H1 (cell line): ENCODE measurements around the gene DMBX1. TPM values are rescaled to one million over a fixed set of nuclear protein-coding genes. Genes with fewer than 3 reads are reported as not detected.

Experiments used
- CTCF ChIA-PET: fragments of 300-600 bp; sonication (Branson Sonifier 250); formaldehyde crosslinking; loops from one replicate; lab custom pipeline; 2021; ENCODE audit not compliant: partially characterized antibody; lab: Charles Lee
- POLR2A ChIA-PET: fragments of 300-600 bp; sonication (Branson Sonifier 250); formaldehyde crosslinking; loops from one replicate; lab custom pipeline; 2021; ENCODE audit warnings: inconsistent platforms; ENCODE audit not compliant: partially characterized antibody; lab: Charles Lee
- DNase-seq, 2 experiments: peaks; one replicate each; pipeline versions ENCODE4 v3.0.0 to v3.0.0-alpha.2; 2010 to 2022; ENCODE audit warnings: low spot score in 2 of 2, low read depth in 1 of 2, mixed read lengths in 1 of 2
- FAIRE-seq: peaks from 2 replicates; lab custom pipeline; 2011; peaks lifted over from hg19 to GRCh38; lab: Jason Lieb, UNC
- H2AFZ ChIP-seq: 2 replicates; pipeline ENCODE4 v1.8.1; 2012; ENCODE audit warnings: low read length, inconsistent platforms
- H2AK5ac ChIP-seq: 2 replicates; pipeline ENCODE4 v1.6.1; 2013; ENCODE audit warnings: low read depth, low read length
- H2BK120ac ChIP-seq: replicated peaks from 2 replicates; pipeline ENCODE3; 2013; ENCODE audit warnings: low read depth, low read length, inconsistent platforms
- H2BK12ac ChIP-seq: 2 replicates; pipeline ENCODE4 v1.6.1; 2013; ENCODE audit warnings: low read depth, low read length
- H2BK15ac ChIP-seq: 2 replicates; pipeline ENCODE4 v1.6.1; 2013; ENCODE audit warnings: low read length
- H2BK20ac ChIP-seq: 2 replicates; pipeline ENCODE4 v1.6.1; 2013; ENCODE audit warnings: low read length
- H2BK5ac ChIP-seq: 2 replicates; pipeline ENCODE4 v1.6.1; 2013; ENCODE audit warnings: low read depth, low read length
- H3K14ac ChIP-seq: 2 replicates; pipeline ENCODE4 v1.6.1; 2013; ENCODE audit warnings: inconsistent platforms; ENCODE audit not compliant: insufficient read length
- H3K18ac ChIP-seq: 2 replicates; pipeline ENCODE4 v1.6.1; 2013; ENCODE audit warnings: low read length; ENCODE audit errors: extremely low read depth
- H3K23ac ChIP-seq: 2 replicates; pipeline ENCODE4 v1.6.1; 2013; ENCODE audit warnings: inconsistent platforms; ENCODE audit not compliant: insufficient read length
- H3K23me2 ChIP-seq: 2 replicates; pipeline ENCODE4 v1.6.1; 2013; ENCODE audit warnings: low read depth, low read length
- H3K27ac ChIP-seq: 2 replicates; pipeline ENCODE4 v1.6.1; 2011; ENCODE audit warnings: low read depth, low read length, inconsistent platforms
- H3K27me3 ChIP-seq, 4 experiments: replicated peaks in 1 of 4; 1 replicate in 1 of 4; 2 replicates in 3 of 4; pipeline versions ENCODE4 v1.6.1 to v1.8.1; 2011 to 2013; ENCODE audit warnings: low read length in 3 of 4, mild to moderate bottlenecking in 3 of 4, inconsistent platforms in 2 of 4, mixed read lengths in 2 of 4, moderate library complexity in 1 of 4; ENCODE audit not compliant: control insufficient read depth in 3 of 4, insufficient read depth in 3 of 4; ENCODE audit errors: extremely low read depth in 1 of 4
- H3K36me3 ChIP-seq, 4 experiments: 2 replicates each; pipeline versions ENCODE4 v1.6.1 to v1.8.1; 2011 to 2013; ENCODE audit warnings: mild to moderate bottlenecking in 4 of 4, low read length in 3 of 4, moderate library complexity in 2 of 4, control low read depth in 1 of 4, inconsistent platforms in 1 of 4; ENCODE audit not compliant: insufficient read depth in 4 of 4, control insufficient read depth in 2 of 4
- H3K4ac ChIP-seq: replicated peaks from 2 replicates; pipeline ENCODE3; 2013; ENCODE audit warnings: low read length, low read depth, mixed read lengths, inconsistent platforms; ENCODE audit not compliant: insufficient read length
- H3K4me1 ChIP-seq, 4 experiments: replicated peaks in 1 of 4; 1 replicate in 1 of 4; 2 replicates in 3 of 4; pipeline versions ENCODE4 v1.6.1 to v1.8.1; 2011 to 2013; ENCODE audit warnings: low read length in 3 of 4, inconsistent platforms in 2 of 4, mixed read lengths in 1 of 4; ENCODE audit not compliant: insufficient read depth in 4 of 4, control insufficient read depth in 3 of 4
- H3K4me2 ChIP-seq, 2 experiments: 2 replicates each; pipeline versions ENCODE4 v1.6.1 to v1.8.1; 2011 to 2013; ENCODE audit warnings: low read depth in 2 of 2, low read length in 2 of 2, control low read depth in 1 of 2, inconsistent platforms in 1 of 2, mild to moderate bottlenecking in 1 of 2; ENCODE audit not compliant: insufficient read depth in 1 of 2
- H3K4me3 ChIP-seq, 4 experiments: fragments of 200-600, 300-600 bp in 1 of 4; sonication (generic), shearing (Covaris generic), sonication (Bioruptor Twin) in 1 of 4; 2 replicates each; pipeline versions ENCODE4 v1.5.1 to v1.8.1; 2011 to 2016; ENCODE audit warnings: low read length in 4 of 4, low read depth in 3 of 4, control low read depth in 2 of 4, inconsistent platforms in 2 of 4, mild to moderate bottlenecking in 2 of 4, mixed read lengths in 1 of 4, moderate library complexity in 1 of 4; ENCODE audit not compliant: insufficient read depth in 2 of 4; ENCODE audit errors: extremely low read depth in 1 of 4
- H3K56ac ChIP-seq: replicated peaks from 2 replicates; pipeline ENCODE3; 2013; ENCODE audit warnings: low read depth, mild to moderate bottlenecking, mixed read lengths, low read length, inconsistent platforms; ENCODE audit not compliant: insufficient read length
- H3K79me1 ChIP-seq: 2 replicates; pipeline ENCODE4 v1.6.1; 2013; ENCODE audit warnings: low read depth, low read length, control low read depth
- H3K79me2 ChIP-seq, 2 experiments: 2 replicates each; pipeline versions ENCODE4 v1.6.1 to v1.8.1; 2012 to 2013; ENCODE audit warnings: low read length in 2 of 2, mild to moderate bottlenecking in 2 of 2, inconsistent platforms in 1 of 2; ENCODE audit not compliant: insufficient read depth in 2 of 2, control insufficient read depth in 1 of 2
- H3K9ac ChIP-seq, 4 experiments: replicated peaks in 1 of 4; 1 replicate in 1 of 4; 2 replicates in 3 of 4; pipeline versions ENCODE4 v1.6.1 to v1.8.1; 2011 to 2013; ENCODE audit warnings: low read depth in 3 of 4, low read length in 3 of 4, control low read depth in 2 of 4, mild to moderate bottlenecking in 2 of 4, moderate library complexity in 2 of 4, inconsistent platforms in 1 of 4; ENCODE audit errors: extremely low read depth in 1 of 4
- H3K9me3 ChIP-seq, 2 experiments: 2 replicates each; pipeline versions ENCODE4 v1.6.1 to v1.8.1; 2012 to 2013; ENCODE audit warnings: mild to moderate bottlenecking in 2 of 2, moderate library complexity in 2 of 2, control low read depth in 1 of 2, inconsistent platforms in 1 of 2, low read depth in 1 of 2, low read length in 1 of 2, mixed read lengths in 1 of 2; ENCODE audit not compliant: insufficient read depth in 2 of 2
- H4K20me1 ChIP-seq, 2 experiments: replicated peaks in 1 of 2; 2 replicates each; pipeline versions ENCODE3 to v1.8.1; 2011 to 2013; ENCODE audit warnings: inconsistent platforms in 2 of 2, low read length in 2 of 2, mild to moderate bottlenecking in 1 of 2; ENCODE audit not compliant: insufficient read depth in 2 of 2, control insufficient read depth in 1 of 2
- H4K5ac ChIP-seq: 2 replicates; pipeline ENCODE4 v1.6.1; 2013; ENCODE audit warnings: low read length, low read depth, mixed read lengths, inconsistent platforms; ENCODE audit not compliant: insufficient read length
- H4K8ac ChIP-seq: 2 replicates; pipeline ENCODE4 v1.8.0; 2013; ENCODE audit warnings: mild to moderate bottlenecking, moderate library complexity, low read length, inconsistent platforms; ENCODE audit not compliant: insufficient read depth; ENCODE audit errors: extremely low read depth
- H4K91ac ChIP-seq: replicated peaks from 2 replicates; pipeline ENCODE3; 2013; ENCODE audit warnings: low read length, mixed read lengths, inconsistent platforms; ENCODE audit not compliant: insufficient read length
- HDAC2 ChIP-seq, 2 experiments: fragments of 300-600 bp in 1 of 2; sonication (generic) in 1 of 2; IDR thresholded peaks; 2 replicates each; pipeline ENCODE4 v1.6.1; 2011 to 2012; ENCODE audit warnings: low read depth in 2 of 2, low read length in 2 of 2, mild to moderate bottlenecking in 2 of 2, moderate library complexity in 2 of 2, borderline replicate concordance in 1 of 2, inconsistent platforms in 1 of 2
- JUND ChIP-seq: IDR thresholded peaks from 2 replicates; pipeline ENCODE4 v1.6.1; 2011; ENCODE audit warnings: mild to moderate bottlenecking, improper control_type of control experiment, low read length
- SAP30 ChIP-seq: fragments of 300-600 bp; sonication (generic); IDR thresholded peaks from 2 replicates; pipeline ENCODE4 v1.7.1; 2012; ENCODE audit warnings: low read length, moderate library complexity, mild to moderate bottlenecking, inconsistent platforms; ENCODE audit not compliant: insufficient read depth, insufficient replicate concordance
- WGBS, 2 experiments: shearing (Covaris generic) in 1 of 2; methylation state at CpG; one replicate each; pipeline versions ENCODE4 v1.1.6 to v1.1.7; 2013 to 2015; ENCODE audit warnings: low lambda C conversion rate in 2 of 2, mixed read lengths in 2 of 2, inconsistent platforms in 1 of 2, low coverage in 1 of 2, missing lambda C conversion rate in 1 of 2; ENCODE audit not compliant: insufficient replicate concordance in 2 of 2, insufficient coverage in 1 of 2, insufficient read length in 1 of 2; ENCODE audit errors: extremely low coverage in 1 of 2, missing lambda C conversion rate in 1 of 2; 5-methylcytosine and 5-hydroxymethylcytosine counted together
- polyA plus RNA-seq, 7 experiments: library from polyadenylated mRNA; depleted of rRNA in 3 of 7; stranded (reverse) in 5 of 7; unstranded in 2 of 7; fragments of >200 nt in 5 of 7; fragments of 200-250 nt in 2 of 7; gene quantifications; 1 replicate in 5 of 7; 2 replicates in 1 of 7; 4 replicates in 1 of 7; pipeline versions ENCODE4 v1.2.1 to v1.2.3, GENCODE V29; 2011 to 2013; ENCODE audit warnings: missing spikeins in 2 of 7, mixed read lengths in 2 of 7
- total RNA-seq: library from RNA; stranded (reverse); fragmentation: NEBNext Ultra II Directional; extraction: Animal tissue kit (Norgen Biotek cat#: 25700); gene quantifications from 2 replicates; pipeline ENCODE4 v1.2.1, GENCODE V29; 2021

The DMBX1 gene
- total and polyA plus RNA-seq, 2 of the 8 experiments (the other 6 are each of a cell fraction or from before 2014, with no cell fraction given) = 0.23 to 0.30 TPM

GRCh38 chr1:46464915-46465314 lies 24.7 kb upstream of the DMBX1 start:
- H3K4me1 ChIP-seq = peaks cover 0 to 24% (median 18%) of the 10 kb centered on the region in 4 experiments; a peak in 6 of 7 replicates
- ChIA-PET CTCF (interaction anchor here (0.7 to 3.3 kb wide), 9 partner anchors 9 to 164 kb away, joined by 3 to 15 read pairs (median 4); no protein-coding TSS in a partner anchor), POLR2A (interaction anchor here (0.7 to 2.6 kb wide), 5 partner anchors 11 to 17 kb away, joined by 3 to 8 read pairs (median 3); no protein-coding TSS in a partner anchor)
- no peak overlapping the region for H2BK5ac ChIP-seq
- DNase-seq (no peak), FAIRE-seq (no peak)
- peaks cover 3 to 9% of the 10 kb centered on the region in 2 experiments for H4K20me1 ChIP-seq
- H3K4ac ChIP-seq = no peak overlapping the region
- no peak overlapping the region for H2AFZ ChIP-seq
- H2BK12ac ChIP-seq = no peak overlapping the region
- H2BK120ac ChIP-seq = no peak overlapping the region
- no peak overlapping the region for H2BK20ac ChIP-seq
- H3K79me2 ChIP-seq = no peaks in the 10 kb centered on the region
- H2BK15ac ChIP-seq = no peak overlapping the region
- H3K23me2 ChIP-seq = peaks cover 6% of the 10 kb centered on the region; the same call in 1 of the 2 replicates
- H3K56ac ChIP-seq = no peak overlapping the region
- no peak overlapping the region for H3K27ac ChIP-seq
- H2AK5ac ChIP-seq = no peak overlapping the region
- WGBS, 2 experiments = 75% methylated on average over 3 of the region's 3 CpGs; no CpG with 5 or more reads in 1 of the 2 experiments
- TF ChIP-seq SAP30 (no peak), HDAC2 (IDR thresholded peaks at IDR 0.05; ENCODE audit: borderline replicate concordance in 1 of 2, low read depth in 2 of 2, low read length in 2 of 2) (no peak), JUND (no peak)
- no peaks in the 10 kb centered on the region for H3K36me3 ChIP-seq
- H3K4me2 ChIP-seq = no peak overlapping the region
- peaks cover 17 to 67% (median 50%) of the 10 kb centered on the region in 4 experiments for H3K27me3 ChIP-seq
- H3K23ac ChIP-seq = no peak overlapping the region
- no peak overlapping the region for H3K9ac ChIP-seq
- H3K18ac ChIP-seq = no peak overlapping the region; the same call in 1 of the 2 replicates
- no peak overlapping the region for H3K14ac ChIP-seq
- no peak overlapping the region for H3K4me3 ChIP-seq
- H4K5ac ChIP-seq = no peak overlapping the region
- H4K91ac ChIP-seq = no peak overlapping the region
- no peak overlapping the region for H4K8ac ChIP-seq
- H3K79me1 ChIP-seq = no peaks in the 10 kb centered on the region
- H3K9me3 ChIP-seq = no peaks in the 10 kb centered on the region
